CD4-positive, alpha-beta T cell (primary cell): ENCODE data around the gene STRBP. TPM values are rescaled to one million over a fixed set of nuclear protein-coding genes. Genes with fewer than 3 reads are reported as not detected.

Source experiments
- ATAC-seq: fragments of 200-7000 bp; cut with Tn5 transposase; one replicate; pipeline ENCODE4 v1.10.0; 2022; ENCODE audit warnings: mild to moderate bottlenecking; ENCODE audit not compliant: poor library complexity
- CTCF ChIA-PET: fragments of 350-600 bp; sonication (Branson Sonifier 250); formaldehyde crosslinking; loops from one replicate; lab custom pipeline; 2021; ENCODE audit warnings: antibody characterized with exemption, inconsistent platforms; lab: Charles Lee
- POLR2A ChIA-PET: fragments of 350-600 bp; sonication (Branson Sonifier 250); formaldehyde crosslinking; loops from one replicate; lab custom pipeline; 2021; ENCODE audit warnings: antibody characterized with exemption, inconsistent platforms; lab: Charles Lee
- DNase-seq, 14 experiments: peaks; one replicate each; pipeline ENCODE4 v3.0.0-alpha.2; 2013 to 2020; ENCODE audit warnings: mixed read lengths in 2 of 14
- H3K27ac ChIP-seq, 2 donors: one replicate each; pipeline versions ENCODE4 v1.5.1 to v1.7.0; 2013; ENCODE audit warnings: low read length in 2 of 2, low read depth in 1 of 2, mild to moderate bottlenecking in 1 of 2
- H3K27me3 ChIP-seq, 2 experiments: 1 replicate in 1 of 2; 2 replicates in 1 of 2; pipeline versions ENCODE4 v1.6.1 to v1.7.0; 2013; ENCODE audit warnings: low read length in 2 of 2, control low read depth in 1 of 2, mild to moderate bottlenecking in 1 of 2, moderate library complexity in 1 of 2; ENCODE audit not compliant: insufficient read depth in 2 of 2, control insufficient read depth in 1 of 2
- H3K36me3 ChIP-seq: one replicate; pipeline ENCODE4 v1.6.1; 2013; ENCODE audit warnings: low read length, control low read depth; ENCODE audit not compliant: insufficient read depth
- H3K4me1 ChIP-seq: one replicate; pipeline ENCODE4 v1.6.1; 2013; ENCODE audit warnings: low read length, control low read depth; ENCODE audit not compliant: insufficient read depth
- H3K4me3 ChIP-seq: one replicate; pipeline ENCODE4 v1.5.1; 2013; ENCODE audit warnings: mild to moderate bottlenecking, low read length, moderate library complexity
- H3K9me3 ChIP-seq, 2 experiments: 1 replicate in 1 of 2; 2 replicates in 1 of 2; pipeline versions ENCODE4 v1.6.1 to v1.7.0; 2013; ENCODE audit warnings: low read length in 2 of 2, mild to moderate bottlenecking in 2 of 2, control low read depth in 1 of 2, moderate library complexity in 1 of 2; ENCODE audit not compliant: control insufficient read depth in 1 of 2, insufficient read depth in 1 of 2
- H3K27ac Mint-ChIP-seq: one replicate; pipeline ENCODE4 v1.8.0; 2020; ENCODE audit warnings: mixed read lengths
- H3K27me3 Mint-ChIP-seq: one replicate; pipeline ENCODE4 v1.8.0; 2021; ENCODE audit warnings: mixed read lengths
- H3K36me3 Mint-ChIP-seq: one replicate; pipeline ENCODE4 v1.8.0; 2021; ENCODE audit warnings: low read depth, mixed read lengths
- H3K4me1 Mint-ChIP-seq: one replicate; pipeline ENCODE4 v1.8.0; 2021; ENCODE audit warnings: low read depth, mixed read lengths
- H3K4me3 Mint-ChIP-seq: one replicate; pipeline ENCODE4 v1.8.0; 2020; ENCODE audit warnings: mild to moderate bottlenecking, mixed read lengths
- H3K9me3 Mint-ChIP-seq: one replicate; pipeline ENCODE4 v1.8.0; 2020; ENCODE audit warnings: mixed read lengths
- intact Hi-C, 2 experiments: fragments of 100-400 bp; cut with DNase I in 1 of 2; cut with micrococcal nuclease in 1 of 2; formaldehyde crosslinking; loops; one replicate each; pipeline versions ENCODE4 v1.15.1 to v1.9.0; 2023 to 2025; cut with DNase I, micrococcal nuclease
- total RNA-seq, 174 experiments: library from RNA in 2 of 174; stranded (reverse) in 2 of 174; gene quantifications; one replicate each; pipeline ENCODE4 v1.2.3 and lab custom pipeline; 2021 to 2026
- TF ChIP-seq, protein P1 (sequence below): fragments of 200-600 bp; IDR thresholded peaks from one replicate; pipeline ENCODE4 v1.8.0; 2022; ENCODE audit warnings: antibody characterized with exemption, mild to moderate bottlenecking

STRBP gene
- total RNA-seq, 2 experiments from 2014 or later, result 10.9 to 12.0 TPM

DNA sequence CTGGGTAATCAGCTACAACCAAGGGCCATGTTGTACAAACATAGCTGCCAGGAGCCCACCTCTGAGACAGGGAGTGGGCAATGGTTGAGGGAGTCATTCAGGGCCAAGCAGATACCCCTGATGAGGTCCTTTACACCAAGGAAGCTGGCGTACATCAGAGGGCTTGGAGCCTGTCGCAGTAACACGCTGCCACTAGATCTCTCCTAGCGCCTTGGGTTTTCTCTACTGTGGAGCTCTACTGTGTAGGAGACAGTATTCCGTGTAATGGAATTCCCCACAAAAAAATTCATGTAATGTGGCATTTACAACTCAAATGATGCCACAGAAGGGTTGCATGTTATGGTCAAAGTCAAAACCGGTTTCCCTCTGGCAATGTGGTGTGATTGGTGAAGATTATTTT lies 46.2 kb upstream of the STRBP start:
- Mint-ChIP-seq H3K27ac (no peak overlapping the region), H3K4me1 (no peaks in the 10 kb centered on the region), H3K9me3 (no peaks in the 10 kb centered on the region), H3K27me3 (no peaks in the 10 kb centered on the region), H3K4me3 (no peak overlapping the region), H3K36me3 (no peaks in the 10 kb centered on the region)
- no peaks in the 10 kb centered on the region for H3K4me1 ChIP-seq
- DNase-seq, result no peak
- TF ChIP-seq, protein P1, sequence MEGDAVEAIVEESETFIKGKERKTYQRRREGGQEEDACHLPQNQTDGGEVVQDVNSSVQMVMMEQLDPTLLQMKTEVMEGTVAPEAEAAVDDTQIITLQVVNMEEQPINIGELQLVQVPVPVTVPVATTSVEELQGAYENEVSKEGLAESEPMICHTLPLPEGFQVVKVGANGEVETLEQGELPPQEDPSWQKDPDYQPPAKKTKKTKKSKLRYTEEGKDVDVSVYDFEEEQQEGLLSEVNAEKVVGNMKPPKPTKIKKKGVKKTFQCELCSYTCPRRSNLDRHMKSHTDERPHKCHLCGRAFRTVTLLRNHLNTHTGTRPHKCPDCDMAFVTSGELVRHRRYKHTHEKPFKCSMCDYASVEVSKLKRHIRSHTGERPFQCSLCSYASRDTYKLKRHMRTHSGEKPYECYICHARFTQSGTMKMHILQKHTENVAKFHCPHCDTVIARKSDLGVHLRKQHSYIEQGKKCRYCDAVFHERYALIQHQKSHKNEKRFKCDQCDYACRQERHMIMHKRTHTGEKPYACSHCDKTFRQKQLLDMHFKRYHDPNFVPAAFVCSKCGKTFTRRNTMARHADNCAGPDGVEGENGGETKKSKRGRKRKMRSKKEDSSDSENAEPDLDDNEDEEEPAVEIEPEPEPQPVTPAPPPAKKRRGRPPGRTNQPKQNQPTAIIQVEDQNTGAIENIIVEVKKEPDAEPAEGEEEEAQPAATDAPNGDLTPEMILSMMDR, result no peak
- ATAC-seq, result no peak
- intact Hi-C loops, result no loop called here
- no peaks in the 10 kb centered on the region for H3K9me3 ChIP-seq
- H3K27me3 ChIP-seq, result no peaks in the 10 kb centered on the region
- H3K27ac ChIP-seq, result no peak overlapping the region
- ChIA-PET CTCF (no interaction called here), POLR2A (no interaction called here)
- no peaks in the 10 kb centered on the region for H3K36me3 ChIP-seq
- H3K4me3 ChIP-seq, result no peak overlapping the region

DNA sequence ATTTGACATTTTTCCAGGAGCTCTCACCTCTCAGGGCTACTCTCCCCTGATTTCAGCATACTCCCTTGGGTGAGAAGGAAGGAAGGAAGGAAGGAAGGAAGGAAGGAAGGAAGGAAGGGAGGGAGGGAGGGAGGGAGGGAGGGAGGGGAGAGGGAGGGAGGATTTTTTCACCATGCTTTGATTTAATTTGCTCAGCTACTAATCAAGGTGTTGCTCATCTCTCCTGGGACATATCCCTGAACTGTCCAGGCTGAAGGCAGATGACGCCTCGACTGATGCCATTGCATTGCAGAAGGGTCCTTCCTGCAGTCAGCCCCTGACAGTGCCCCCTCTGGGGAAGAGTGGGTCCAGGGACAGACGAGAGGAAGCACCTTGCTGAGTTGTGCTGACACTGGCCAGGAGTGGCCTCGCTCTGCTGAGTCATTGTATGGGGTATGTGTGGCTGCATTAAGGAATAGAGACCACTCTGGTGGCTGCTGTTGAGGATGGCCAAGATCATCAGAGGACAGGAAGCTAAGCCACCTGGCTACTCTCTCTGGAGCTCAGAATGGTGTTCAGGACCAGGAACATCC lies 44.0 kb upstream of the STRBP start:
- no peak overlapping the region for H3K4me3 Mint-ChIP-seq
- no peak overlapping the region for H3K4me3 ChIP-seq
- CTCF ChIA-PET, result no interaction called here
- no peaks in the 10 kb centered on the region for H3K27me3 ChIP-seq
- ATAC-seq, result no peak
- H3K36me3 Mint-ChIP-seq, result no peaks in the 10 kb centered on the region
- peaks cover under 1% of the 10 kb centered on the region for H3K4me1 Mint-ChIP-seq
- no peaks in the 10 kb centered on the region for H3K9me3 ChIP-seq
- POLR2A ChIA-PET, result no interaction called here
- TF ChIP-seq, protein P1, result no peak
- no peaks in the 10 kb centered on the region for H3K4me1 ChIP-seq
- no peaks in the 10 kb centered on the region for H3K36me3 ChIP-seq
- no peak overlapping the region for H3K27ac Mint-ChIP-seq
- intact Hi-C loops, result no loop called here
- H3K27ac ChIP-seq, result no peak overlapping the region
- no peak for DNase-seq
- H3K27me3 Mint-ChIP-seq, result no peaks in the 10 kb centered on the region
- H3K9me3 Mint-ChIP-seq, result no peaks in the 10 kb centered on the region

DNA sequence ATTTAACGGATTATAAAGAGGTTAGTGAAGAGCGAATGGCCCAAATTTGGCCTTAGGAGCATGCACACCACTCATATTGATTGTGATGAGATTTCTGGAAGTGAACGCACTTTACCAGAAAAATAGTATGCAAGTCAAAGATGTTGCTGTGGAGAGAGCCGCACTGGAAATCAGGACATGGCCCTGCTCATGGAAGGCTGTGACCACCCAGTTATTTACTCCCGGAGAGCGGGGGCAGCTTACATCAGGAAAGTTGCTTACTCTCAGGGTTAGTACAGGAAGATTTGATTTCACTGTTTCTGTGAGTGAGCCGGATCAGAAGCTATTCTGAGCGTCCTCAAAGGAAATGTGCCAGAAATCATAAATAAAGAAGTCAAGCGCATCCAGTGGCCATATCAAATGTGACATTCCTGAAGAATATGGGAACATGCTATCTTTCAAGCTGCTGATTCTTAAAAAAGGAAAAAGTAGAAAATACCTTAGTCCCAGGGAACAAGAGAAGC lies 42.9 kb upstream of the STRBP start:
- Histone ChIP-seq H3K27me3 (no peaks in the 10 kb centered on the region), H3K4me1 (no peaks in the 10 kb centered on the region), H3K4me3 (no peak overlapping the region), H3K27ac (no peak overlapping the region), H3K9me3 (no peaks in the 10 kb centered on the region), H3K36me3 (no peaks in the 10 kb centered on the region)
- no peak for DNase-seq
- intact Hi-C loops, result no loop called here
- peaks cover 7% of the 10 kb centered on the region for H3K4me1 Mint-ChIP-seq
- TF ChIP-seq, protein P1, result no peak
- no peak overlapping the region for H3K27ac Mint-ChIP-seq
- H3K4me3 Mint-ChIP-seq, result no peak overlapping the region
- H3K27me3 Mint-ChIP-seq, result no peaks in the 10 kb centered on the region
- no peaks in the 10 kb centered on the region for H3K9me3 Mint-ChIP-seq
- ChIA-PET POLR2A (no interaction called here), CTCF (no interaction called here)
- ATAC-seq, result no peak
- H3K36me3 Mint-ChIP-seq, result no peaks in the 10 kb centered on the region
